IPS-18a (cell line): ENCODE measurements around the gene CUX1.
"Not testable (repeated sequence)": the region's sequence is repeated elsewhere in the genome, so short reads cannot be mapped to it uniquely, and the experiment has no call there.

Experiments
- H3K27ac ChIP-seq: one replicate; pipeline ENCODE4 v1.5.1; 2013; ENCODE audit warnings: low read length
- H3K27me3 ChIP-seq: one replicate; pipeline ENCODE4 v1.6.1; 2013; ENCODE audit warnings: mild to moderate bottlenecking, low read length; ENCODE audit not compliant: control insufficient read depth, insufficient read depth
- H3K36me3 ChIP-seq: one replicate; pipeline ENCODE4 v1.6.1; 2013; ENCODE audit warnings: low read depth, low read length; ENCODE audit not compliant: control insufficient read depth
- H3K4me1 ChIP-seq: one replicate; pipeline ENCODE4 v1.6.1; 2013; ENCODE audit warnings: low read depth, low read length; ENCODE audit not compliant: control insufficient read depth
- H3K4me3 ChIP-seq: one replicate; pipeline ENCODE4 v1.5.1; 2013; ENCODE audit warnings: low read length
- H3K9ac ChIP-seq: one replicate; pipeline ENCODE4 v1.6.1; 2013; ENCODE audit warnings: mild to moderate bottlenecking, low read length, moderate library complexity
- H3K9me3 ChIP-seq: one replicate; pipeline ENCODE4 v1.6.1; 2013; ENCODE audit warnings: low read depth, low read length; ENCODE audit not compliant: control insufficient read depth

Gene CUX1

DNA sequence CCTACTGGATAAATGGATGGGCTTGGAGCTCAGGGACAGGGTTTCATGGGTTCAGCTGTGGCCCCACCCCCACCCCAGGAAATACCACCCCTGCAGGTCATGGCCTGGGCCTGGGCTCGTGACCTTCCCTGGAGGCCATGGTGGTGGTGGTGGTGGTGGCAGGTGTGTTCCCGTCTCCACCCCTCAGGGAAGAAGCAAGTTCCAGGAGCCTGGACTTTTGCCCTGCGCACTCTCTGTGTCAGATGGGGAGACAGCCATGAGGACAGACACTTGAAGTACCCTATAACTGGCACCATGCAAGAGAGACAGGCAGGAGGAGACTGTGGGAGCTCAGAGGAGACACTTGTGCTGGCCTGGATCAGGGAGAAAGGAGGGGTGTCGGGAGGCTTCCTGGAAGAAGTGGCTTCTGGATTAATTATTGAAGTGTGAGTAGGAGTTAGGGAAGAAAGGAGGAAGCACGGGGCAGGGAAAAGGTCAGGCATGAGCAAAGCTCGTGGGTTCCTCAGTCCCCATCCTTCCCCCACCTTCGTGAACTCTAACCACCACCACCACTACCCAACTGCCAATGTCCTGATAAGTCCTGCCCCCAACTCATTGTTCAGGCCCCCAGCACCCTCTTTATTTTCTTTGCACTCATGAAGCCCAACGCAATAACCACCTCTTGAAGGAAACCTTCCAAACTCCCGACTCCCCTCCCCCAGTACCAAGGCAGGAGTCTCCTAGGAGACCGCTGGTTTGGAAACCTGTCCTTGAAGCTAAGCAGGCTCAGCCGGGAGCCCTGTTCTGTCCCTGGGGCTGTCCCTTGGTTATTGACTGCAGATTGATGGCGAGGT, 478.1 kb downstream of the CUX1 start:
- Histone ChIP-seq H3K9ac (no peak overlapping the region), H3K36me3 (no peaks in the 10 kb centered on the region), H3K27me3 (peaks cover 8% of the 10 kb centered on the region), H3K4me3 (no peak overlapping the region), H3K27ac (no peak overlapping the region), H3K9me3 (no peaks in the 10 kb centered on the region), H3K4me1 (peaks cover 18% of the 10 kb centered on the region)

GRCh38 chr7:102296179-102296438, 478.7 kb downstream of the CUX1 start:
- Histone ChIP-seq H3K9ac (no peak overlapping the region), H3K9me3 (no peaks in the 10 kb centered on the region), H3K4me1 (peaks cover 18% of the 10 kb centered on the region), H3K4me3 (no peak overlapping the region), H3K27ac (no peak overlapping the region), H3K36me3 (no peaks in the 10 kb centered on the region), H3K27me3 (peaks cover 8% of the 10 kb centered on the region)

GRCh38 chr7:102296514-102296913, 479.1 kb downstream of the CUX1 start:
- Histone ChIP-seq H3K9me3 (no peaks in the 10 kb centered on the region), H3K27me3 (peaks cover 8% of the 10 kb centered on the region), H3K9ac (no peak overlapping the region), H3K4me3 (no peak overlapping the region), H3K27ac (no peak overlapping the region), H3K36me3 (no peaks in the 10 kb centered on the region), H3K4me1 (peaks cover 18% of the 10 kb centered on the region)

- H3K27ac ChIP-seq: no peak overlapping the region
- no peaks in the 10 kb centered on the region for H3K36me3 ChIP-seq
- H3K9ac ChIP-seq: no peak overlapping the region
- peaks cover 8% of the 10 kb centered on the region for H3K27me3 ChIP-seq
- no peaks in the 10 kb centered on the region for H3K9me3 ChIP-seq
- peaks cover 18% of the 10 kb centered on the region for H3K4me1 ChIP-seq
- no peak overlapping the region for H3K4me3 ChIP-seq
Observed at GRCh38 chr7:102297487-102298218, 480.2 kb downstream of the CUX1 start.

DNA sequence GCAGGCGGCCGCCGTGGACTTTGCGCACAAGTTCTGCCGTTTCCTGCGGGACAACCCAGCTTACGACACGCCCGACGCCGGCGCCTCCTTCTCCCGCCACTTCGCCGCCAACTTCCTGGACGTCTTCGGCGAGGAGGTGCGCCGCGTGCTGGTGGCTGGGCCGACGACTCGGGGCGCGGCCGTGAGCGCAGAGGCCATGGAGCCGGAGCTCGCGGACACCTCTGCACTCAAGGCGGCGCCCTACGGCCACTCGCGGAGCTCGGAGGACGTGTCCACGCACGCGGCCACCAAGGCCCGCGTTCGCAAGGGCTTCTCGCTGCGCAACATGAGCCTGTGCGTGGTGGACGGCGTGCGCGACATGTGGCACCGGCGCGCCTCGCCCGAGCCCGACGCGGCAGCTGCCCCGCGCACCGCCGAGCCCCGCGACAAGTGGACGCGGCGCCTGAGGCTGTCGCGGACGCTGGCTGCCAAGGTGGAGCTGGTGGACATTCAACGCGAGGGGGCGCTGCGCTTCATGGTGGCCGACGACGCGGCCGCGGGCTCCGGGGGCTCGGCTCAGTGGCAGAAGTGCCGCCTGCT, 483.3 kb downstream of the CUX1 start:
- Histone ChIP-seq H3K27ac (no peak overlapping the region), H3K4me1 (peaks cover 6% of the 10 kb centered on the region), H3K9ac (no peak overlapping the region), H3K4me3 (no peak overlapping the region), H3K27me3 (peaks cover 8% of the 10 kb centered on the region), H3K36me3 (no peaks in the 10 kb centered on the region), H3K9me3 (no peaks in the 10 kb centered on the region)

DNA sequence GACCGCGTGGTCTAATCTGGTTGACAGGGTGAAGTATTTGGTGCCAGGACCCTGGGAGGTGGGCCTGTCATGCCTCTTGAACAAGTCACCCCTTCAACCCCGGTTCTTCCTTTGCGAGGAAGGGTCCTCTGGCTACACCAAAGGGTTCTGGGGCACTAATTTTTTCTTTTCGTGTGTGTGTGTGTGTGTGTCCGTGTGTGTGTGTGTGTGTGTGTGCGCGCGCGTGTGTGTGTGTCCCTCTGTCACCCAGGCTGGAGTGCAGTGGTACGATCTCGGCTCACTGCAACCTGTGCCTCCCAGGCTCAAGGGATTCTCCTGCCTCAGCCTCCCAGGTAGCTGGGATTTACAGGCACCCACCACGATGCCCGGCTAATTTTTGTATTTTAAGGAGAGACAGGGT, 483.9 kb downstream of the CUX1 start:
- H3K9ac ChIP-seq, H3K27ac ChIP-seq, H3K27me3 ChIP-seq, H3K4me3 ChIP-seq, H3K9me3 ChIP-seq, H3K4me1 ChIP-seq, H3K36me3 ChIP-seq: not testable (repeated sequence)

- Histone ChIP-seq H3K4me1 (peaks cover 7% of the 10 kb centered on the region), H3K27ac (no peak overlapping the region), H3K36me3 (no peaks in the 10 kb centered on the region), H3K9ac (no peak overlapping the region), H3K27me3 (peaks cover 8% of the 10 kb centered on the region), H3K9me3 (no peaks in the 10 kb centered on the region), H3K4me3 (no peak overlapping the region)
Observed at GRCh38 chr7:102302025-102302424, 484.6 kb downstream of the CUX1 start.

GRCh38 chr7:102303669-102304422, 486.4 kb downstream of the CUX1 start:
- Histone ChIP-seq H3K4me3 (no peak overlapping the region), H3K27ac (no peak overlapping the region), H3K9ac (no peak overlapping the region), H3K4me1 (peaks cover 12% of the 10 kb centered on the region), H3K36me3 (no peaks in the 10 kb centered on the region), H3K27me3 (peaks cover 8% of the 10 kb centered on the region), H3K9me3 (no peaks in the 10 kb centered on the region)

DNA sequence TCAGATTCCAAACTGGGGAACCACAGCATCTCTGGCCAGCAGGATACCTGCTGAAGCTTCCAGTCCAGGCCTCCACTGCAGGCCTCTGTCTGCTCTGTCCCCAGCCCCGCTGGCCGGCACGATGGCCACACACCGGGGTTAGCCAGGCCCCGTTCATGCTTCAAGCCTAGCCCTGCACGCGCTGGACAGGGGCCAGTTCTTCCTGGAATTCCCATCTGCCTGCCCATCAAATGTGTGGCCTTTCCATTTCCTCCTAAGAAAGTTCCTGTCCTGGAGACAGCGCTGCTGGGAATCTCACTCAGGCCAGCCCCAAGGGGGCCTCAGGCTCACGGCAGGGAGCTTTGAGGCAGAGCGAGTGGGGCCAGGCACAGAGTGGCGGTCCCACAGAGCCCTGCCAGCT, 487.2 kb downstream of the CUX1 start:
- Histone ChIP-seq H3K4me1 (peaks cover 12% of the 10 kb centered on the region), H3K27me3 (peaks cover 8% of the 10 kb centered on the region), H3K27ac (no peak overlapping the region), H3K4me3 (no peak overlapping the region), H3K9me3 (no peaks in the 10 kb centered on the region), H3K9ac (no peak overlapping the region), H3K36me3 (no peaks in the 10 kb centered on the region)

GRCh38 chr7:102305414-102306268, 488.2 kb downstream of the CUX1 start:
- no peaks in the 10 kb centered on the region for H3K36me3 ChIP-seq
- H3K4me3 ChIP-seq: no peak overlapping the region
- no peak overlapping the region for H3K9ac ChIP-seq

More at GRCh38 chr7:102305414-102306268, 488.2 kb downstream of the CUX1 start:
- Histone ChIP-seq H3K27me3 (no peaks in the 10 kb centered on the region), H3K4me1 (peaks cover 12% of the 10 kb centered on the region), H3K27ac (no peak overlapping the region), H3K9me3 (no peaks in the 10 kb centered on the region)
